OCI-LY3 (cell line): Measurements from ENCODE around the gene AFM.
"Not testable (repeated sequence)": the region's sequence is repeated elsewhere in the genome, so short reads cannot be mapped to it uniquely, and the experiment has no call there.

Source experiments
- H2AFZ ChIP-seq: fragments of 200-600, 300-600 bp; shearing (Covaris generic); 2 replicates; pipeline ENCODE4 v1.6.0; 2014; ENCODE audit warnings: antibody characterized with exemption, low read depth, low read length
- H3K27ac ChIP-seq: fragments of 200-600, 300-600 bp; sonication (generic); 2 replicates; pipeline ENCODE4 v1.5.1; 2014; ENCODE audit warnings: mild to moderate bottlenecking, low read length, moderate library complexity, mixed read lengths
- H3K27me3 ChIP-seq: fragments of 200-600, 300-600 bp; sonication (generic); 2 replicates; pipeline ENCODE4 v1.6.1; 2014; ENCODE audit warnings: low read depth, low read length, mixed read lengths
- H3K36me3 ChIP-seq: fragments of 200-600, 300-600 bp; sonication (generic); replicated peaks from 2 replicates; pipeline ENCODE3; 2014; ENCODE audit warnings: low read depth, low read length, mixed read lengths
- H3K4me1 ChIP-seq: fragments of 300-600, 200-600 bp; sonication (generic); 2 replicates; pipeline ENCODE4 v1.6.1; 2014; ENCODE audit warnings: low read length, mixed read lengths
- H3K4me2 ChIP-seq: fragments of 200-600, 300-600 bp; sonication (generic); 2 replicates; pipeline ENCODE4 v1.6.1; 2014; ENCODE audit warnings: low read length, mixed read lengths
- H3K4me3 ChIP-seq: fragments of 300-600, 200-600 bp; sonication (generic); 2 replicates; pipeline ENCODE4 v1.5.1; 2014; ENCODE audit warnings: antibody characterized with exemption, mild to moderate bottlenecking, low read length, moderate library complexity
- H3K79me2 ChIP-seq: fragments of 300-600, 200-600 bp; shearing (Covaris generic); 2 replicates; pipeline ENCODE4 v1.6.1; 2014; ENCODE audit warnings: mild to moderate bottlenecking, low read length, mixed read lengths
- H3K9ac ChIP-seq: fragments of 300-600, 200-600 bp; shearing (Covaris generic); 2 replicates; pipeline ENCODE4 v1.6.0; 2014; ENCODE audit warnings: mild to moderate bottlenecking, low read length, moderate library complexity
- H3K9me3 ChIP-seq: fragments of 200-600, 300-600 bp; shearing (Covaris generic); 2 replicates; pipeline ENCODE4 v1.6.1; 2014; ENCODE audit warnings: low read length, mixed read lengths; ENCODE audit not compliant: insufficient read depth
- H4K20me1 ChIP-seq: fragments of 200-600, 300-600 bp; sonication (generic); 2 replicates; pipeline ENCODE4 v1.6.1; 2016; ENCODE audit warnings: low read length, mixed read lengths; ENCODE audit not compliant: insufficient read depth
- CTCF ChIP-seq: fragments of 200-600, 300-600 bp; sonication (generic); IDR thresholded peaks from 2 replicates; pipeline ENCODE4 v1.5.1; 2014; ENCODE audit warnings: antibody characterized with exemption, low read length, low read depth
- EZH2phosphoT487 ChIP-seq: fragments of 200-600 bp; shearing (Covaris generic); IDR thresholded peaks from 2 replicates; pipeline ENCODE4 v1.6.1; 2018; ENCODE audit warnings: antibody characterized with exemption, mixed run types, low read depth

Gene AFM

GRCh38 chr4:73544620-73545019 is 63.1 kb downstream of the AFM start:
- Histone ChIP-seq H3K4me3 (no peak overlapping the region), H3K9ac (no peak overlapping the region), H3K27me3 (no peaks in the 10 kb centered on the region)

GRCh38 chr4:73550865-73551264 is 69.3 kb downstream of the AFM start:
- not testable (repeated sequence) for H3K9ac ChIP-seq, H3K27ac ChIP-seq, H3K4me2 ChIP-seq, H3K27me3 ChIP-seq, H3K9me3 ChIP-seq, H4K20me1 ChIP-seq, H3K4me1 ChIP-seq, H3K79me2 ChIP-seq, H2AFZ ChIP-seq, H3K36me3 ChIP-seq, H3K4me3 ChIP-seq

More at GRCh38 chr4:73544620-73545019, 63.1 kb downstream of the AFM start:
- Histone ChIP-seq H2AFZ (no peak overlapping the region), H3K4me1 (no peaks in the 10 kb centered on the region), H3K4me2 (no peak overlapping the region), H3K36me3 (no peaks in the 10 kb centered on the region), H3K9me3 (no peaks in the 10 kb centered on the region), H4K20me1 (no peaks in the 10 kb centered on the region), H3K79me2 (no peaks in the 10 kb centered on the region), H3K27ac (no peak overlapping the region)
- TF ChIP-seq EZH2phosphoT487 (no peak), CTCF (no peak)
